GM18502 (cell line): ENCODE results near the gene NUB1.

ENCODE experiments used
- ATAC-seq: cut with Tn5 transposase; IDR thresholded peaks from one replicate; pipeline ENCODE4 v1.9.1; 2021; ENCODE audit warnings: mild to moderate bottlenecking; ENCODE audit not compliant: unreplicated experiment, poor library complexity

NUB1 gene

DNA sequence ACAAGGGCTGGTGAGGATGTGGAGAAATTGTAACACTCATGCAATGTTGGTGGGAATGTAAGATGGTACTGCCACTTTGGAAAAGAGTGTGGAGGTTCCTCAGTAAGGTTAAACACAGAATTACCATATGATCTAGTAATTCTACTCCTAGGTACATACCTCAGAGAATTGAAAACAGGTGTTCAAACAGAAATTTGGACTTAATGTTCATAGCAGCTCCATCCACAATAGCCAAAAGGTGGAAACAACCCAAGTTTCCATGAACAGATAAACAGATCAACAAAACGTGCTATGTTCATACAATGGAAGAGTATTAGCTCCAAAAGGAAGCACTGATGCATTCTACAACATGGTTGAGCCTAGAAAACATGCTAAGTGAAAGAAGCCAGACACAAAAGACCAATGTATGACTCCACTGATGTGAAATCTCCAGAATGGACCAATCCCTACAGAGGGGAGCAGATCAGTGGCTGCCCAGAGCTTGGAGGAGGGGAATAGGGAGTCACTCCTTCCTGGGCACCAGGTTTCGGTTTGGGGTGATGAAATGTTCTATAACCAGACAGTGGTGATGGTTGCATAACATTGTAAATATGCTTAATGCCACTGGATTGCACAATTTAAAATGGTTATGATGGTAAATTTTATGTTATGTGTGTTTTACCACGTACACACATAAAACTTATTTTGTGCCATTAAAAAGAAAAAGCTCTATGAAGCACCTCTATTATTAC, 73.9 kb downstream of the NUB1 start:
- ATAC-seq: no peak

DNA sequence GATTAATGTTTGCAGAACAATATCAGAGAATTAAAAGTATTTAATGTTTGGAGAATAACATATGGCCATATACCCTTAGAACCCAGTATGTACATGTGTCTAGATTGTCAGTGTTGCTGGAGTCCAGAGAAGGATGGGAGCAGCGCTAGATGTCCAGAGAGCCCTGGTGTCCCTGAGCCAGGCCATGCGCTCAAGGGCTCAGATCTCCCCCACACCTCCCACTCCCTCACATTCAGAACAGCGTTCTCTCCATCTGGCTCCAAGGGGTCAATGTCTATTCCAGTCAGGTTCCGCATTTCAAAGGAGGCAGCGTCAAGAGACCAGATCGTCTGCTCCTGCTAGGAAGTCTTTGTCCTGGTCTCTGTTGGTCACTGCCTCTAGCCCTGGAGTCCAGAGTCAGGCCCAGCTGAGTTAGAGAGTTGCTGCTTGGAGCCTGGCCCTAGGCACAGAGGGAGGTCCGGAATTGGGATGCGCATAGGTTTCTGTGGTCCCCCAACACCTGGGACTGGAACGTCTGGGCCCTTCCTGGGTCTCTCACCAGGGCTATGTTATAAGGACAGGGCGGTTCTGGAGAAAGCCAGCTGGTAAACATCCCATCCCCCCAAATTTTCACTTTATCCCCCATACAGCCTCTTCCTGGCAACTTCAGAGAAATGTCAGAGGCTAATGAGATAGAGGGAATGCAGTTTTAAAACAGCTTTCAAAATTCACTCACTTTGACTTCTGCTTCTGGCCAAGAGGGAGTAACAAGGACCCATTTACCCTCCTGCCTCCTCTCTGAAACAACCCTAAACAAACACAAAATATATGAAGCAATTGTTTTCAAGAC, 74.7 kb downstream of the NUB1 start:
- no peak for ATAC-seq

DNA sequence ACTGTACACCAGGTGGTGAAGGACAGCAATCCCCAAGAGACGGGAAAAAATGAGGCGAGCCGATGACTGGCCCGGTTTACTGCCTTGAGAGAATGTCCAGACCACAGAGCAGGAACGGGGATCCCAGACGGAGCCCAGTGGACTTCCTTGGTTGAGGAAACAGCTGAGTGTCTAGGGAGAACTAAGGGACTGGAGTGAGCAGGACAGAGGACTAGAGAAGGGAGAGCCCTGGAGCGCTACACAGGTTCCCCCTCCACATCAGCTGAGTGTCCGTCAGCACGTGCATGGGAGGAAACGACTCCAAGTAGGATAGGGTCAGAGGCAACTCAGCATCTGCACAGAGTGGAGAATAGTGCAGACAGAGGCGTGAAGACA, 75.3 kb downstream of the NUB1 start:
- ATAC-seq: no peak

DNA sequence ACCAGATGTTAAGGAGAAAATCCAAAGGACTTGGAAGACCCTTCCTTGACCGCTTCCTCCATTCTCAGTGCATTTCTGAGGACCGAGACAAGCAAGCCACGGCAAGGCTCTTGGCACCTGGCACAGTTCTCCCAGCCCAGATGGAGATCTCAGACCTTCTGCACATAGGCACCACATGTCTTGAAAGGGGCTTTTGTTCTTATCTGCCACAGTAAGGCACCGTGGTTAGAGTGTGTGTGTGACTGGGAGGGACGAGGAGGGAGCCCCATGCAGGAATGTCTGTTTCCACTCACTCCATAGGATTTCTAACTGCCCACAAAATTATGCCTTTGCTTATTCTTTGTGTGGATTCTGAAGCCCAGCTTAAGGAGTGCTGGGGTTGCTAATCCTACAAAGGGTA, 78.5 kb downstream of the NUB1 start:
- ATAC-seq: no peak

DNA sequence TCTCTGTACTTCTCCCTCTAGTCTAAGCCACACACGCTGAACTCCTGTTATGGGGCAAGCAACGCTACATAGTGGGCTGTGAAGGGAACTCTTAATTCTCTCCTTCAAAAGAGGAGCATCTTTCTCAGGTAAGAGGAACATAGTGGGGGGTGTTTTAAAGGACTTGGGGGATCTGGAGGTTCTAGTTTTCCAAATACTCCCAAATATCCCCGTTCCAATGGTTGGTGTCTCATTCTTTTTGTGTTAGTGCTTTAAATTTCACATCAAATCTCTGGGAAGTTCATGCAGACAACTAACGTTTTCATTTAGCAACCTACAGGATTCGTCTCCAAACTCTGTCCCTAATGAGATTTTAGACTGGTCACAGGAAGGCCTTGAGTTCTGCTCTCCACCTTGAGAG, 80.6 kb downstream of the NUB1 start:
- ATAC-seq: no peak

DNA sequence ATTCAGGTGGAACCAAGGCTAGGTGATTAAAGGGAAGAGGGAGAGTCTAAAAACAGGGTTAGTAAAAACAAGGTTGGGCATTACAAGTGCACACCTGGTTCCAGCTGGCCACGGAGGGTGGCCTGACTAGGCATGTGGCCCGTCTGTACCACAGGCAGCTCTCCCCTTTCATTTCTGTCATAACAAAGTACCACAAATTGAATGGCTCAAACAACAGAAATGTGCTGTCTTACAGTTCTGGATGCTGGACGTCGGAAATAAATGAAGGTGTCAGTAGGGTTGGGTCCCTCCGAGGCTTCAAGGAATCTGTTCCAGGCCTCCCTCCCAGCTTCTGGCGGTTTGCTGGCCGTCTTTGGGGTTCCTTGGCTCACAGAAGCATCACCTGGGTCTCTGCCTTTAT, 81.6 kb downstream of the NUB1 start:
- ATAC-seq: no peak

DNA sequence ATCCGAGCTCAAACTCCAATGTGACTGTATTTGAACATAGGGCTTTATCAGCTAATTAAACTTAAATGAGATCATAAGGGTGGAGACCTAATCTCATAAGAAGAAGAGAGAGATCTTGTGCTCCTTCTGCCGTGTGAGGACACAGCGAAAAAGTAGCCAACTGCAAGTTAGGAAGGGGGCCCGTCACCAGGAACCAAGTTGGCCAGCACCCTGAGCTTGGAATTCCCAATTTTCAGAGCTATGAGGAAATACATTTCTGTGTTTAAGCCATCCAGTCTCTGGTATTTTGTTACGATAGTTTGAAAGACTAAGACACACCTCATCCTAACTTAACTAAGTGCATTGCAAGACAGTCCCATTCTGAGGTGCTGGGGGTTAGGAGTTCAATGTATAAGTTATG, 82.3 kb downstream of the NUB1 start:
- ATAC-seq: no peak

DNA sequence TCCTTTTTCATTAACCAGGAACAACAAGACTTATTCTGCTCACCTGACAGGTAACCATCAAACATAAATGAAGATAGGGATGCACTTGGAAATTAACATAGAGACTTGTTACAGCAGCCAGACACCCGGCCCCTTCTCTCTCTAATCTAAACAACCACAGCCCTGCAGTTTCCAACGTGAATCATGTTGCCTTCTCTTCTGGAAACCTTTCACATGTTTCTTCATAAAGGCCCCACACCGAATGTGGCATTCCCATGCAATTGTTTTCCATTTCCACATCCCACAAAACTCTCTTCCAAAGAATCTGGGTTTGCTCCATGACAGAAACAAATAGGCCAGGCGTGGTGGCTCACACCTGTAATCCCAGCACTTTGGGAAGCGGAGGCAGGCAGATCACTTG, 83.2 kb downstream of the NUB1 start:
- no peak for ATAC-seq

DNA sequence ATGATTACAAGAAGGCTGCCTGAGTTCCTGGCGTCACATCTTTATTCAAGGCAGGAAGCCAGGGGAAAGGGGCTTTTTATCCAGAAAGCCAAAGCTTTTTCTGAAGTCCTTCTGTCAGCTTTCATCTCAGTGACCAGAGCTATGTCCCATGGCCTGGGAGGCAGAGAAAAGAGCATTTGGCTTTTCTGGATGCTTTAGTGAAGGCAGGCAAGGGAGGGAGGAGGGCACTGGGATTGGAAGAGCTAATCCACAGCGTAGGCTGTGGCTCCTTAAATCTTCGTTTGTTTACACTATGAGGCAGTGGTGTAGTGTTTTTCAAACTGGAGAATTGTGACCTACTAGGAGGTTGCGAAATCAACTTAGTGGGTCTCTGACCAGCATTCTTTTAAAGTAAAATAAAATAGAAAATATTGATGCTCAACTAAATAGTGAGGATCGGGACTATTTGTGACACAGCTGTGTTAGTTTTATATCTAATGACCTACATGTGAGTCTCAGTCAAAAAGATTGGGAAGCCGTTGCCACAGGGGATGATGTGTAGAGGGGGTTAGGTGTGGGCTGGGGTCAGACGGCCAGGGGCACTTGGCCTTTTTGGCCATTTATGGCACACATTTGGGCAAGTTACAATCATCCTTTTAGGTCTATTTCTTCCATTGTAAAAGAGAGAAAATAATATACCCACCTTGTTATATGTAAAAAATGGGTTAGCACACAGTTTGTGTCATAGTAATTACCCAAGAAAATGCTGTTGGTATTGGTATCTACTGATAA, 84.2 kb downstream of the NUB1 start:
- no peak for ATAC-seq

DNA sequence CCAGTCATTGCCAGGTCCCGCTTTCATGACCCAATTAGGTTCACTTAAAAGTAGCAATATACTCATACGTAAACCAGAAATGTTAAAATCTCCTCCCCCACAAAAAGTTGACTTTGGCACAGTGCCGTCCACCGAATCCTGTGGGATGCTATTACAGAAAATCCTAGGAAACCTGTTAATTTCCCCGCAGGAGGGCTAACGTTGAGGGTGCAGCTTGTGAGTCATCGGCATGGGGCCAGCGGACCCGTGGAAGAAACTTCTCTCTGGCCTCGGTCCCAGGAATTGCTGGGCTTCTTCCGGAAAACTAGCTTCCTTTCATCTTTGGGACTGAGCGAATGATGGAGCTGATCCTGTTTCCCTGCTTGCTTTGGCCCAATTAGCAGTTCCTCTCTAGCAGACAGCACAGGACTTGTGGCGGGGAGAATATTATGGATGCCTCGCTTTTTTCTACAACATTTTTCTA, 84.9 kb downstream of the NUB1 start:
- ATAC-seq: no peak

DNA sequence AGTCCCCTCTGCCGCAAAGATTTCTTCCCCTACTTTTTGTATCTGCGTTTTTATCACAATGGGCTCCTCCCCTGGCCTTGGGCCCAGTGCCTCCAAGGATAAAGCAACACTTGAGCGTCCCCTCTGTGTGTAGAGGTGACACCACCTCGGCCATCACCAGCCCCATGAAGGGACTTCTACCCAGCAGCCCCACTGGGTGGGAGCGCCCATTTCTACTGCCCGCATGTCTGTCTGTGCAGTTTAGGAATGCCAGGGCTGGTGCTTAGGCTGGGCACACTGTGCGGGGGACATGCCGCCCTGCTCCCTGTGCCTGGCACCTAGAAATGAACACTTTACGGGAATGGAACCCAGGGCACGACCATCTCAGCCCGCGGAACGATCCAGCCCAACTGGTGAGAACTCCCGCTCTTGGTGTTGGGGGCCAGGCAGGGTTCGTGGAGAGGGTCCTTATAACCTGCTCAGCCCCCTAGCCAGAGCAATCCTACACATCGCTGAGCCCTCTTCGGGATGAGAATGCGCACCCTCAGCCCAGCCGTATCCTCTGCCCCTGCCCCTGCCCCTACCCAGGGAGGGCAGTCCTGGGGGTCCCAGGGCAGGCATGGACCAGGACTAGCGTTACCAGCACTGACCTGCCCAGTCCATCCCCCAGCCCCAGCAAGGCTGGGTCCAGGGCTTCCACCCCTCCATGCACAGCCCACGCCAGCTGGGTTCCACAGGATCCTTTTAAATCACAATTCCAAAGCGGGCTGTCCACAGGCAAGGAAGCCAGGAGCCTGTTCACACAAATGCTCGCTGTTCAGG, 85.5 kb downstream of the NUB1 start:
- no peak for ATAC-seq

DNA sequence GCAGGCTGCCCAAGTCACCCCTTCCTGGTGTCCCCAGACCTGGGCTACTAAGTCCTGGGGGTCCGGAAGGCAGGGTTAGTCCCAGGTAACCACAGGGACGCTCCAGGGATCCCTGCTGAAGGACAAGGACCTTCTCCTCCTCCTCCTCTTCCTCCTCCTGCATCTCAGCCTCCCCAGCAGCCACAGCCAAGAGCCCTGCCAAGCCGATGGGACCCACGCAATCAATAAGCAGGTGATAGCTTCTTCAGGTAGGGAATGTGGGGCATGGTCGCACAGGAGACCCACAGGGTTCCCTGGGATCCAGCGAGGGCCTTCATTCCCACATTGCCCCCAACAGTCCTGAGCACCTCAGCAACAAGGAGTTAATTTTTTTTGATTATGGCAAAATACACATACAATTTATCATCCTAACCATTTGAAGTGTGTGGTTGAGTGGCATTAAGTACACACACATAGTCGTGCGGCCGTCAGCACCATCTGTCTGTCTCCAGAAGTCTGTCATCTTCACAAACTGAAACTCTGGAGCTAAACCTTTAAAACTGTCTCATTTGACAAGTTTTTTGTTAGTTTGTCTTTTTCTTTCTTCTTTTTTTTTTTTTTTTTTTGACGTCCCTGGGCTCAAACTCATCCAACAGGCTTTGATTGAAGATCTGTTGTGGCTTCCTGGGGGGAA, 86.2 kb downstream of the NUB1 start:
- ATAC-seq: no peak
